HepG2 (cell line): ENCODE data around the gene TOPBP1. TPM values are rescaled to one million over a fixed set of nuclear protein-coding genes. Genes with fewer than 3 reads are reported as not detected.

ENCODE experiments used
- ATAC-seq: fragments of 200-7000 bp; cut with Tn5 transposase; 3 replicates; pipeline ENCODE4 v1.9.1; 2020; ENCODE audit warnings: mild to moderate bottlenecking, moderate library complexity
- BruUV-seq: library from RNA; stranded (reverse); fragments of 400-500 nt; replicated peaks from 2 replicates; lab custom pipeline; 2021; lab: Mats Ljungman, UMichigan
- CTCF ChIA-PET: fragments of 300-600 bp; formaldehyde crosslinking; extraction: SDS; loops from one replicate; lab custom pipeline; 2021; ENCODE audit warnings: low total read pairs, inconsistent platforms, low intra/inter-chr PET ratio; lab: Yijun Ruan, JAX
- POLR2A ChIA-PET: fragments of 350-600 bp; sonication (Branson Sonifier 250); formaldehyde crosslinking; loops from one replicate; lab custom pipeline; 2020; ENCODE audit warnings: antibody characterized with exemption, inconsistent platforms; lab: Yijun Ruan, JAX
- DNase-seq: peaks from one replicate; pipeline ENCODE4 v3.0.0-alpha.2; 2015; ENCODE audit warnings: low spot score
- FAIRE-seq: peaks from 3 replicates; lab custom pipeline; 2011; peaks lifted over from hg19 to GRCh38; lab: Jason Lieb, UNC
- H2AFZ ChIP-seq: one replicate; pipeline ENCODE4 v1.6.1; 2011; ENCODE audit warnings: low read length, inconsistent platforms
- H3K27ac ChIP-seq: fragments of 300-600 bp; 3 replicates; pipeline ENCODE4 v1.8.0; 2011; ENCODE audit warnings: mixed run types, mild to moderate bottlenecking, mixed read lengths, low read length, inconsistent platforms; ENCODE audit not compliant: insufficient read depth; ENCODE audit errors: extremely low read length
- H3K27me3 ChIP-seq, 2 experiments: fragments of 200-600 bp in 1 of 2; 2 replicates in 1 of 2; 3 replicates in 1 of 2; pipeline versions ENCODE4 v1.6.0 to v1.8.0; 2011; ENCODE audit warnings: low read length in 2 of 2, mild to moderate bottlenecking in 2 of 2, moderate library complexity in 2 of 2, inconsistent platforms in 1 of 2; ENCODE audit not compliant: insufficient read depth in 2 of 2, control insufficient read depth in 1 of 2
- H3K36me3 ChIP-seq, 2 experiments: fragments of 200-600 bp in 1 of 2; replicated peaks in 1 of 2; 2 replicates in 1 of 2; 3 replicates in 1 of 2; pipeline versions ENCODE4 v1.5.1 to v1.8.0; 2011; ENCODE audit warnings: low read length in 2 of 2, inconsistent platforms in 1 of 2; ENCODE audit not compliant: insufficient read depth in 2 of 2, control insufficient read depth in 1 of 2
- H3K4me1 ChIP-seq: 2 replicates; pipeline ENCODE4 v1.5.1; 2012; ENCODE audit warnings: low read length, inconsistent platforms; ENCODE audit not compliant: insufficient read depth
- H3K4me2 ChIP-seq: 2 replicates; pipeline ENCODE4 v1.6.0; 2011; ENCODE audit warnings: low read depth, low read length, inconsistent platforms
- H3K4me3 ChIP-seq, 3 experiments: fragments of 200-600 bp in 1 of 3; sonication (generic), shearing (Covaris generic) in 1 of 3; replicated peaks in 1 of 3; 2 replicates each; pipeline ENCODE4 v1.5.1; 2011 to 2016; ENCODE audit warnings: low read length in 3 of 3, inconsistent platforms in 2 of 3, low read depth in 2 of 3, mild to moderate bottlenecking in 2 of 3, control low read depth in 1 of 3, mixed read lengths in 1 of 3; ENCODE audit not compliant: insufficient read depth in 1 of 3
- H3K79me2 ChIP-seq: one replicate; pipeline ENCODE4 v1.6.1; 2011; ENCODE audit warnings: low read length, inconsistent platforms; ENCODE audit not compliant: insufficient read depth
- H3K9ac ChIP-seq: 2 replicates; pipeline ENCODE4 v1.6.0; 2011; ENCODE audit warnings: mild to moderate bottlenecking, low read depth, low read length, inconsistent platforms; ENCODE audit not compliant: insufficient read depth
- H3K9me3 ChIP-seq: 2 replicates; pipeline ENCODE4 v1.5.1; 2012; ENCODE audit warnings: mild to moderate bottlenecking, low read length
- H4K20me1 ChIP-seq: 2 replicates; pipeline ENCODE4 v1.6.0; 2011; ENCODE audit warnings: inconsistent platforms, mild to moderate bottlenecking, low read length, moderate library complexity; ENCODE audit not compliant: insufficient read depth
- BORCS8-MEF2B ChIP-seq: sonication (generic); formaldehyde crosslinking; IDR thresholded peaks from 2 replicates; pipeline ENCODE4 v1.8.0; 2022; ENCODE audit warnings: mild to moderate bottlenecking, missing genetic modification reagents
- ZBTB7B ChIP-seq: sonication (generic); formaldehyde crosslinking; IDR thresholded peaks from 2 replicates; pipeline ENCODE4 v1.4.0; 2020; ENCODE audit warnings: missing genetic modification reagents
- ZNF253 ChIP-seq: sonication (generic); formaldehyde crosslinking; IDR thresholded peaks from 2 replicates; pipeline ENCODE4 v1.8.0; 2022; ENCODE audit warnings: mild to moderate bottlenecking, missing genetic modification reagents, borderline replicate concordance
- ZNF749 ChIP-seq: sonication (generic); formaldehyde crosslinking; IDR thresholded peaks from 2 replicates; pipeline ENCODE4 v1.8.0; 2022; ENCODE audit warnings: mild to moderate bottlenecking, missing genetic modification reagents, moderate library complexity, borderline replicate concordance
- WGBS: methylation state at CpG from one replicate; pipeline ENCODE4 v1.1.6; 2017; ENCODE audit warnings: low lambda C conversion rate; 5-methylcytosine and 5-hydroxymethylcytosine counted together
- in situ Hi-C: cut with HindIII; loops from 2 replicates; pipeline ENCODE4 v1.10.0; 2017; ENCODE audit warnings: low pct_unique_long_range_greater_than_20kb; ENCODE audit not compliant: extremely low pct_ligation_motif_present
- intact Hi-C: fragments of 100-400 bp; cut with micrococcal nuclease; formaldehyde crosslinking; loops from one replicate; pipeline ENCODE4 v1.10.0; 2022; ENCODE audit not compliant: unreplicated experiment
- polyA plus RNA-seq, 8 experiments: library from polyadenylated mRNA; depleted of rRNA in 3 of 8; stranded (reverse) in 7 of 8; unstranded in 1 of 8; fragments of >200 nt; fragmentation: Illumina TruSeq in 4 of 8; extraction: Trizol in 4 of 8; gene quantifications; 2 replicates each; pipeline versions ENCODE4 v1.2.1 to v1.2.3, GENCODE V29; 2011 to 2016; ENCODE audit warnings: low read depth in 4 of 8, missing spikeins in 1 of 8, mixed read lengths in 1 of 8; ENCODE audit not compliant: insufficient read depth in 1 of 8
- total RNA-seq, 5 experiments: library from RNA; depleted of rRNA; stranded (reverse); fragments of >200 nt; fragmentation: Illumina TruSeq; extraction: Trizol; gene quantifications; 2 replicates each; pipeline ENCODE4 v1.2.3, GENCODE V29; 2016; ENCODE audit warnings: low read depth in 1 of 5
- TF ChIP-seq, protein P1 (sequence below), 2 experiments: sonication (generic) in 1 of 2; formaldehyde crosslinking in 1 of 2; IDR thresholded peaks; 2 replicates each; pipeline versions ENCODE4 v1.6.1 to v1.9.0; 2014 to 2022; ENCODE audit warnings: antibody characterized with exemption in 1 of 2, borderline replicate concordance in 1 of 2, inconsistent platforms in 1 of 2, low read depth in 1 of 2, missing genetic modification reagents in 1 of 2
- TF ChIP-seq, protein P2 (sequence below): sonication (generic); formaldehyde crosslinking; IDR thresholded peaks from 2 replicates; pipeline ENCODE4 v1.8.0; 2022; ENCODE audit warnings: mild to moderate bottlenecking, missing genetic modification reagents; ENCODE audit not compliant: insufficient replicate concordance
- TF ChIP-seq, protein P3 (sequence below), 2 experiments: IDR thresholded peaks; 2 replicates each; pipeline ENCODE4 v1.6.1; 2011 to 2012; ENCODE audit warnings: low read length in 2 of 2, borderline replicate concordance in 1 of 2, low read depth in 1 of 2, mild to moderate bottlenecking in 1 of 2, moderate library complexity in 1 of 2
- TF ChIP-seq, protein P4 (sequence below): sonication (generic); formaldehyde crosslinking; conservative IDR thresholded peaks from 2 replicates; pipeline ENCODE4 v1.8.1; 2023; ENCODE audit warnings: missing genetic modification reagents

Gene TOPBP1
- total and polyA plus RNA-seq, 2 of the 13 experiments (the other 11 are each of a cell fraction or from before 2014, with no cell fraction given), result 24.3 to 42.9 TPM

DNA sequence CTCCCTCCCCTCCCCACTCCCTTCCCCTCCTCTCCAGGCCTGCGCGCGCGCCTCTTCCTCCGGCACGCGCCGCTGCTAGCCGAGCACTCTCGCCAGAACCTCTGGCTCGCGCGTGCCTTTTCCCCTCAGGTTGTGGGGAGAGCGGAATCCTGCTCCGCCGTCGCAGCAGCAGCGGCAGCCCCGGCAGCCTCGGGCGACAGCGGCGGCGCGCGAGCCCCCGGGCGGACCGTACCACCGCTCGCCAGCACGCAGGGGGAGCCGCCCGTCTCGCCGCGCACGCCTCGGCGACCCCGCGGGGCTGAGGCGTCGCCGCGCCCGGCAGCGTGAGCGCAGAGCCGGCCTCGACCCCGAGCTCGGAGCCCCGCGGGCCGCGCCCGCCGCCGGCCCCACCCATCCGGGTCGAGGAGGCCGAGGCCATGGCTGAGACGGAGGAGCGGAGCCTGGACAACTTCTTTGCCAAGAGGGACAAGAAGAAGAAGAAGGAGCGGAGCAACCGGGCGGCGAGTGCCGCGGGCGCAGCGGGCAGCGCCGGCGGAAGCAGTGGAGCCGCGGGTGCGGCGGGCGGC is 88.0 kb downstream of the TOPBP1 start, which contains the start of gene CDV3:
CDV3 (plus strand) TSS at position 58 of the 566 bp plus-strand sequence; CDS start at position 417, 359 bp downstream.
- DNase-seq (no peak), ATAC-seq (peak; percentile 50), FAIRE-seq (no peak)
- in situ Hi-C loops (loop anchor here (5.0 to 10.0 kb wide), 2 partner anchors 81 to 109 kb away; no protein-coding TSS in a partner anchor), intact Hi-C loops (loop anchor here (1.0 to 10.0 kb wide), 3 partner anchors 37 to 849 kb away; partner anchors contain the start of gene NPHP3)
- H3K4me2 ChIP-seq, result peak within 1 kb of the TSS; percentile 84
- WGBS, result 1% methylated on average over 14 of the region's 81 CpGs
- peaks cover 34% of the 10 kb centered on the region for H4K20me1 ChIP-seq
- peak within 1 kb of the TSS; percentile 91 for H3K9ac ChIP-seq
- H3K4me1 ChIP-seq, result peaks cover 72% of the 10 kb centered on the region
- POLR2A ChIA-PET, result interaction anchor here (0.7 to 3.2 kb wide), 31 partner anchors 9 to 227 kb away, joined by 3 to 22 read pairs (median 5); partner anchors contain the start of gene TF
- no TSS peak for BruUV-seq
- H3K79me2 ChIP-seq, result peaks cover 38% of the 10 kb centered on the region
- no peaks in the 10 kb centered on the region for H3K27me3 ChIP-seq
- peak within 1 kb of the TSS; percentile 30 for H2AFZ ChIP-seq
- peak within 1 kb of the TSS; percentile 93 for H3K27ac ChIP-seq
- H3K36me3 ChIP-seq, result peaks cover 0 to 14% of the 10 kb centered on the region in 2 experiments; a peak in 1 of 5 replicates
- CTCF ChIA-PET, result no interaction called here
- H3K4me3 ChIP-seq, result peak within 1 kb of the TSS; percentile 80 to 92 (median 81)
- H3K9me3 ChIP-seq, result no peaks in the 10 kb centered on the region
- TF ChIP-seq BORCS8-MEF2B (CRISPR knock-in tag), result 0 out of 2 replicates have a peak, but pooled peaks have one; percentile 27
- TF ChIP-seq, protein P1, sequence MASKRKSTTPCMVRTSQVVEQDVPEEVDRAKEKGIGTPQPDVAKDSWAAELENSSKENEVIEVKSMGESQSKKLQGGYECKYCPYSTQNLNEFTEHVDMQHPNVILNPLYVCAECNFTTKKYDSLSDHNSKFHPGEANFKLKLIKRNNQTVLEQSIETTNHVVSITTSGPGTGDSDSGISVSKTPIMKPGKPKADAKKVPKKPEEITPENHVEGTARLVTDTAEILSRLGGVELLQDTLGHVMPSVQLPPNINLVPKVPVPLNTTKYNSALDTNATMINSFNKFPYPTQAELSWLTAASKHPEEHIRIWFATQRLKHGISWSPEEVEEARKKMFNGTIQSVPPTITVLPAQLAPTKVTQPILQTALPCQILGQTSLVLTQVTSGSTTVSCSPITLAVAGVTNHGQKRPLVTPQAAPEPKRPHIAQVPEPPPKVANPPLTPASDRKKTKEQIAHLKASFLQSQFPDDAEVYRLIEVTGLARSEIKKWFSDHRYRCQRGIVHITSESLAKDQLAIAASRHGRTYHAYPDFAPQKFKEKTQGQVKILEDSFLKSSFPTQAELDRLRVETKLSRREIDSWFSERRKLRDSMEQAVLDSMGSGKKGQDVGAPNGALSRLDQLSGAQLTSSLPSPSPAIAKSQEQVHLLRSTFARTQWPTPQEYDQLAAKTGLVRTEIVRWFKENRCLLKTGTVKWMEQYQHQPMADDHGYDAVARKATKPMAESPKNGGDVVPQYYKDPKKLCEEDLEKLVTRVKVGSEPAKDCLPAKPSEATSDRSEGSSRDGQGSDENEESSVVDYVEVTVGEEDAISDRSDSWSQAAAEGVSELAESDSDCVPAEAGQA (IDR thresholded peaks at IDR 0.05; ENCODE audit: low read depth), result no peak; the same call in 1 of the 2 replicates
- TF ChIP-seq, protein P1 (CRISPR knock-in tag; IDR thresholded peaks at IDR 0.05; ENCODE audit: borderline replicate concordance), result peak; percentile 63
- 0 out of 2 replicates have a peak, but pooled peaks have one; percentile 9 for TF ChIP-seq ZBTB7B (CRISPR knock-in tag)
- TF ChIP-seq, protein P2, sequence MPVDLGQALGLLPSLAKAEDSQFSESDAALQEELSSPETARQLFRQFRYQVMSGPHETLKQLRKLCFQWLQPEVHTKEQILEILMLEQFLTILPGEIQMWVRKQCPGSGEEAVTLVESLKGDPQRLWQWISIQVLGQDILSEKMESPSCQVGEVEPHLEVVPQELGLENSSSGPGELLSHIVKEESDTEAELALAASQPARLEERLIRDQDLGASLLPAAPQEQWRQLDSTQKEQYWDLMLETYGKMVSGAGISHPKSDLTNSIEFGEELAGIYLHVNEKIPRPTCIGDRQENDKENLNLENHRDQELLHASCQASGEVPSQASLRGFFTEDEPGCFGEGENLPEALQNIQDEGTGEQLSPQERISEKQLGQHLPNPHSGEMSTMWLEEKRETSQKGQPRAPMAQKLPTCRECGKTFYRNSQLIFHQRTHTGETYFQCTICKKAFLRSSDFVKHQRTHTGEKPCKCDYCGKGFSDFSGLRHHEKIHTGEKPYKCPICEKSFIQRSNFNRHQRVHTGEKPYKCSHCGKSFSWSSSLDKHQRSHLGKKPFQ (CRISPR knock-in tag), result no peak
- TF ChIP-seq ZNF253, result no peak
- no peak for TF ChIP-seq ZNF749
- TF ChIP-seq, protein P3, sequence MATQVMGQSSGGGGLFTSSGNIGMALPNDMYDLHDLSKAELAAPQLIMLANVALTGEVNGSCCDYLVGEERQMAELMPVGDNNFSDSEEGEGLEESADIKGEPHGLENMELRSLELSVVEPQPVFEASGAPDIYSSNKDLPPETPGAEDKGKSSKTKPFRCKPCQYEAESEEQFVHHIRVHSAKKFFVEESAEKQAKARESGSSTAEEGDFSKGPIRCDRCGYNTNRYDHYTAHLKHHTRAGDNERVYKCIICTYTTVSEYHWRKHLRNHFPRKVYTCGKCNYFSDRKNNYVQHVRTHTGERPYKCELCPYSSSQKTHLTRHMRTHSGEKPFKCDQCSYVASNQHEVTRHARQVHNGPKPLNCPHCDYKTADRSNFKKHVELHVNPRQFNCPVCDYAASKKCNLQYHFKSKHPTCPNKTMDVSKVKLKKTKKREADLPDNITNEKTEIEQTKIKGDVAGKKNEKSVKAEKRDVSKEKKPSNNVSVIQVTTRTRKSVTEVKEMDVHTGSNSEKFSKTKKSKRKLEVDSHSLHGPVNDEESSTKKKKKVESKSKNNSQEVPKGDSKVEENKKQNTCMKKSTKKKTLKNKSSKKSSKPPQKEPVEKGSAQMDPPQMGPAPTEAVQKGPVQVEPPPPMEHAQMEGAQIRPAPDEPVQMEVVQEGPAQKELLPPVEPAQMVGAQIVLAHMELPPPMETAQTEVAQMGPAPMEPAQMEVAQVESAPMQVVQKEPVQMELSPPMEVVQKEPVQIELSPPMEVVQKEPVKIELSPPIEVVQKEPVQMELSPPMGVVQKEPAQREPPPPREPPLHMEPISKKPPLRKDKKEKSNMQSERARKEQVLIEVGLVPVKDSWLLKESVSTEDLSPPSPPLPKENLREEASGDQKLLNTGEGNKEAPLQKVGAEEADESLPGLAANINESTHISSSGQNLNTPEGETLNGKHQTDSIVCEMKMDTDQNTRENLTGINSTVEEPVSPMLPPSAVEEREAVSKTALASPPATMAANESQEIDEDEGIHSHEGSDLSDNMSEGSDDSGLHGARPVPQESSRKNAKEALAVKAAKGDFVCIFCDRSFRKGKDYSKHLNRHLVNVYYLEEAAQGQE (IDR thresholded peaks at IDR 0.05; ENCODE audit: borderline replicate concordance in 1 of 2, low read depth in 1 of 2, low read length in 2 of 2), result no peak
- TF ChIP-seq, protein P4, sequence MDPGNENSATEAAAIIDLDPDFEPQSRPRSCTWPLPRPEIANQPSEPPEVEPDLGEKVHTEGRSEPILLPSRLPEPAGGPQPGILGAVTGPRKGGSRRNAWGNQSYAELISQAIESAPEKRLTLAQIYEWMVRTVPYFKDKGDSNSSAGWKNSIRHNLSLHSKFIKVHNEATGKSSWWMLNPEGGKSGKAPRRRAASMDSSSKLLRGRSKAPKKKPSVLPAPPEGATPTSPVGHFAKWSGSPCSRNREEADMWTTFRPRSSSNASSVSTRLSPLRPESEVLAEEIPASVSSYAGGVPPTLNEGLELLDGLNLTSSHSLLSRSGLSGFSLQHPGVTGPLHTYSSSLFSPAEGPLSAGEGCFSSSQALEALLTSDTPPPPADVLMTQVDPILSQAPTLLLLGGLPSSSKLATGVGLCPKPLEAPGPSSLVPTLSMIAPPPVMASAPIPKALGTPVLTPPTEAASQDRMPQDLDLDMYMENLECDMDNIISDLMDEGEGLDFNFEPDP (CRISPR knock-in tag), result no peak
